HG03521 (cell line): Measurements from ENCODE around the gene USP3.

Experiments used
- ATAC-seq: cut with Tn5 transposase; IDR thresholded peaks from one replicate; pipeline ENCODE4 v1.9.1; 2021; ENCODE audit warnings: mild to moderate bottlenecking, moderate library complexity; ENCODE audit not compliant: unreplicated experiment

The USP3 gene

DNA sequence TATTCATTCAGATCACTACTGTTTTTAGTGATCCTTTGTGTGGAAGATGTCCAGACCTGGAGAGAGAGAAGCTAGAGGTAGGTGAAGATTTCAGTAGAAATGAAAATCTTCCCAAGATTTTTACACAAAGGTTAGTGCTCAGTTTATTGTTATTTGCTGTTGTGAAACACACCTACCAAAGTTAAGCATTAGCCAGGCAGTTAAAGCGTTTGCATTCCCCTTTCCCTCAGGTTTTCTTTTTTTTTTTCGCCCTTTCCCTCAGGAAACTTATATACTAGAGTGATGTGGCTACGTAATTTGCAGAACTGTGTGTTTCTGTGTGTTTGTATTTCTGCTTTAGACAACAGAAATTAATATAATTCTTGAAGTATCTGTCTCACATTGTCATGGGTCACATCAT lies 34.5 kb downstream of the USP3 start:
- no peak for ATAC-seq

DNA sequence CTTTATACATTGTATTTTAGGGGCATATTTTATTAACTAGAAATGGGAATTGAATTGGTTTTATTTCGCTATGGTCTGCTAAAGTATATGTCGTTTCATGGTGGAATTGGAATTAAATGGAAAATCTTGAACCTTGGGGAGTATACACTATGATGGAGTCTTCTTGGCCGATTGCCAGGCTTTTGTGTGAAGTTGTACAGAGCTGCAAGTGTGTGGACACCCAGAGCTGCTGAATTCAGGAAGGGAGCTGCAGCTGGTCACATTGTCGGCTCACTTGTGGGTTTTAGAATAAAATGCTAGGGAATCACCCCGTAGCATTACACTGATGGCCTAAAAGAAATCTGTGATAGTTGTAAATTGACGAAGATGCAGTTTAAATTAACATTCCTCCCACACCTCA lies 35.1 kb downstream of the USP3 start:
- no peak for ATAC-seq

- ATAC-seq, result no peak
These were observed 35.6 kb downstream of the USP3 start for GRCh38 chr15:63539998-63540397.

DNA sequence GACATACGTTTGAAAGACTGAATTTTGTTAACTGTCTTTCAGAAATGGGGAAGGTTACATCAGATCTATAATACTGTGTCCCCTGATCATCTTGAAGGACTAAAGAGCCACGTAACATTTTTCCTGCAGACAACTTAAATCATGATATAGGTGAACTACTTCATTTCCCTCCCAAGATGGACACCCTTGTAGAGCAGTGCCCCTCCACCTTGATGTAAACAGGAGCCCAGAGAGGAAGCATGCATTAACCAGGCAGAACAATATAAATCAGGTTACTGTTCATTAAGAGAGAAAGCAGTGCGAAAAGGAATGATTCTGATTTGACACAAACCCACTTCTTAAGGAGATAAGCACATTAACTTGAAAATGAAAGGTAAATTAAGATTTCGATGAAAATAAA lies 36.1 kb downstream of the USP3 start:
- ATAC-seq, result no peak

GRCh38 chr15:63544258-63545026 lies 40.0 kb downstream of the USP3 start:
- no peak for ATAC-seq

DNA sequence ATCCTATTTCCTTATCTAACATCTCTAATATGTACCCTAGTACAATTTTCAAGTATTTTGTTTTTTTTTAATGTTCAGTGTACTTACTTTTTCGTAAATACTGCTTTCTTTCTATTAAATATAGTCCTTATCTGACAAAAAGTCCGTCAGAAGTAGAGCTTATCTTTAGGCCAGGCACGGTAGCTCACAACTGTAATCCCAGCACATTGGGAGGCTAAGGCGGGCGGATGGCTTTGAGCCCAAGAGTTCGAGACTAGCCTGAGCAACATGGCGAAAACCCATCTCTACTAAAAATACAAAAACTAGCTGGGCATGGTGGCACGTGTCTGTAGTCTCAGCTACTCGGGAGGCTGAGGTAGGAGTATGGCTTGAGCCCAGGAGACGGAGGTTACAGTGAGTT lies 41.1 kb downstream of the USP3 start:
- ATAC-seq, result no peak

DNA sequence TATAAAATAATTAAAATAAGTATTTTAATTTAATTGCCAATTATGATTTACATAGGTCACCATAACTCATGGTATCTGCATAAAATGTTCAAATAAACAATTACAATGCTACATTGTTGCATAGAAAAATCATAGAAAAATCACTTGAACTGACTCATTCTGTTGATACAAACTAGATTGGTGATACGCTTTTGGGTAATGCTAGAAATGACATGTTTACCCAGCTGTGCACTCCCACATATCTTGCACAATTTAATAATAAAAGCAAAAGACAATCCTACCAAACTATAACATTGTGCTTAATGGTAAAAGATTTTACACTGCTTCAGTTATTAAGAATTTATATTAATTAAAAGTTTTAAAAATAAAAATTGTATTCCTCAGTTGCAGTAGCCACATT lies 47.0 kb downstream of the USP3 start:
- ATAC-seq, result no peak

GRCh38 chr15:63553388-63553791 lies 49.0 kb downstream of the USP3 start:
- ATAC-seq, result no peak

- no peak for ATAC-seq
These were observed 50.0 kb downstream of the USP3 start for GRCh38 chr15:63554337-63554927.

DNA sequence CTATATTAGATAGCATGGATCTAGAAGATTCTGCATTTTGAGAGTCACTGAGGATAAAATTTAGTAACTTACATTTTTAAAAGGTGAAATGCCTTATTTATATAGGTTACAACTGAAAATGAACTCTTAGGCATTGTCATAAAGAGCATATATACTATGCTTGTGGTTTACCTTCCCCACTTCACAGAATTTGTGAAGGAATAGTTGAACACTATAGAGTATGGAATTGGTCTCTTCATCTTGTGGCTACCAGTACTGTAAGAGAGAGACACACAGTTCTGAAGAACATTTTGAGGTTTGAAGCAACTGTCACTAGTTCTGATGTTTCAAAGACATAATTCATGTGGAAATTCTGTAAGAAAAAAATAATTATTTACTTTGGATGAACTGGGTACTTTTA lies 51.1 kb downstream of the USP3 start:
- ATAC-seq, result no peak

GRCh38 chr15:63556246-63556645 lies 51.9 kb downstream of the USP3 start:
- no peak for ATAC-seq

GRCh38 chr15:63556736-63557135 lies 52.3 kb downstream of the USP3 start:
- ATAC-seq, result no peak

DNA sequence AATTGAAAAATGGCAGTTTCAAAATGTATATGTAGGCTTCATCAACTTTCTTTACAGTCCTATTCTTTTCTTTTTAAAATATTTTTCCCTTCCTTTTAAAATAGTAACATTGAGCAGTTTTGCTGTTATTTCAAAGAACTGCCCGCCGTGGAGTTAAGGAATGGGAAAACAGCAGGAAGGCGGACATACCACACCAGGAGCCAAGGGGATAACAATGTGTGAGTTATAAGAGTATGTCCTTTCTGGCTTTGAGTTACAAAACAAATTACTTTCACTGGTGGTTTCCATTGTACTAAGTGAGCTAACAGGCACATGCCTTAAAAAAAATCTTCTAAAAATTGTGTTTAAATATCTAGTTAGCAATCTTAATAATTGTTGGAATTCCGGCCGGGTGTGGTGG lies 55.4 kb downstream of the USP3 start:
- no peak for ATAC-seq

GRCh38 chr15:63560741-63561448 lies 56.5 kb downstream of the USP3 start:
- ATAC-seq, result no peak

DNA sequence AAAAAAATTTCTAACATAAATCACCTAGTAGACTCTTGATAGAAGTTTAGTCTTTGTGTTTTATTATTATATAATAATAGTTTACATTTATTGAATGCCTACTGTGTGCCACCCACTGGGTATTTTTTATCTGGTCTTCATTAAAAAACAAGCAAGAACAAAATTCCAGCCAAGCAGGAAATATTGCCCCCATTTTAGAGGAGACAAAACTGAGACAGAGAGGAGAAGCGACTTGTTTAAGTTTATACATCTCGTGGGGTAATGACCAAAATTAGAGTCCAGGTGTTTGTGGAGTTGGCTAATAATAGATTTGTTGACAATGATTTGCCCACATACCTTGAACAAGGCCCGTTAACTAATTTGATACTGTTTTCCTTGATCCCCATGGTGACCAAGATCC lies 59.7 kb downstream of the USP3 start:
- no peak for ATAC-seq

GRCh38 chr15:63565536-63566186 lies 61.3 kb downstream of the USP3 start:
- ATAC-seq, result no peak

DNA sequence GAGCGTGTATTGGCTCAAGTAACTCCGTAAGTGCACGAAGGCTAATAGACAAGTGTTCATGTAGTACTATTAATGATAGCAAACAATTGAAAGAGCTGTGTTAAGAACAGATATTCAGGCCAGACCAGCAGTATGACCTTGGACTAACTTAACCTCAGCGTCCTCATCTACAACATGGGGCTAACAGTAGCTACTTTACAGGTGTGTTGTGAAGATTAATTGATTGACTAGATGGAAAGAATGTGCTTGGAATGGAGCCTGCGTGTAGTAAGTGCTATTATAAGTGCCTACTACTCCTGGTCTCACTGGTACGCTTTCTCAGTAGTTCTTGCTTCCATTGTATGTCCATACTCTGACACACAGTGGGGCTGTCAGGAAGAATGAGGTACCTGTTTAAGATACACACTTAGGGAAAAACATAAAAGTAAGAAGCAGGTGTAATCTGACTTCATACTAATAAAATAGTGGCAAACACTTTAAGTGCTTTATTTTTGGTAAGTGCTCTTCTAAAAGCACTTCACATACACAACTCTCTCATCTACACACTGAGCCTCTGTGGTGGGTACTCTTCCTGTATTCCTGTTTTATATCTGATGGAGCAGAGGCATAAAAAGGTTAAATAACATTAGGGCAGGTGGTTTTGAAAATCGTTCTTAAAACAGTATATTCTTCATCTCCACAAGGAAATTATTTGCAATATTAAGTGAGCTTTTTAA lies 68.5 kb downstream of the USP3 start:
- no peak for ATAC-seq

DNA sequence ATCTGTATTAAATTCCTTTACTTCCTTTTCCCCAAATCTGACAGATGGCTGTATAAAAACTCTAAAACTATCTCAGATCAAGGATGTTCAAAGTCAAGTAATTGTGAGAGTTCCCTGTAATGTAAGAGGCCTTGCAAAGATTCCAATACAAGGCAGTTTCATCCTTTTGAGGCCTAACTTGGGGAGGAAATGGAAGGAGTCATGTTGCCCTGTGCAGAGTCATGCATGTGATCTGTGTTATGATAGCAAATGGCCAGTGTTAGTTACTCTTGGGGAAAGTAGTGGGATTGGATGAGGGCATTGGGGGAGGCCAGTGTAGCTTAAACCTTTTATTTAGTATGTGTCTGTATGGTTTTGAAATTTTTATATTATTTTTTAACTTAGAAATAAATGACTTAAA lies 69.1 kb downstream of the USP3 start:
- no peak for ATAC-seq

GRCh38 chr15:63575312-63575711 lies 70.9 kb downstream of the USP3 start:
- ATAC-seq, result no peak

- ATAC-seq, result no peak
These were observed 72.0 kb downstream of the USP3 start for GRCh38 chr15:63576441-63576840.

DNA sequence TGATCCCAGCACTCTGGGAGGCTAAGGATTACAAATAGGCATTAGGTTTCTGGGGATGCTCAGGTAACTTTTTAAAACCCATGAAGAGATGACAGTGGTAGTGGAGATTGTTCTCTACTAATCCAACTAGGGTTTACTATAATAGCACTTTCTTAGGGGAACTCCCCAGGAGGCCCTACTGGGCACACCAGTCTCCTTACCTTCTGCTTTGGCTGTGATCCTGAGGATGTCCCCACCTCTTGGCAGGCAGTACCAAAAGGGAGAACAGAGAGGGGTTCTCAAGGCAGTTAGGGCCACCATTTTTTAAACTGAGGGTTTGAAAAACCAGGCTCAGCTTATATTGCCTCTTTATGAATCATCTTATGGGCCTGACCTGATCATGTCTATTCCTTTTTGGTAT lies 77.8 kb downstream of the USP3 start:
- no peak for ATAC-seq
